ENCODE results near the gene HMCN2. TPM values are rescaled to one million over a fixed set of nuclear protein-coding genes. Genes with fewer than 3 reads are reported as not detected.

The HMCN2 gene
- total RNA-seq, 1 donor from 2014 or later = not detected

DNA sequence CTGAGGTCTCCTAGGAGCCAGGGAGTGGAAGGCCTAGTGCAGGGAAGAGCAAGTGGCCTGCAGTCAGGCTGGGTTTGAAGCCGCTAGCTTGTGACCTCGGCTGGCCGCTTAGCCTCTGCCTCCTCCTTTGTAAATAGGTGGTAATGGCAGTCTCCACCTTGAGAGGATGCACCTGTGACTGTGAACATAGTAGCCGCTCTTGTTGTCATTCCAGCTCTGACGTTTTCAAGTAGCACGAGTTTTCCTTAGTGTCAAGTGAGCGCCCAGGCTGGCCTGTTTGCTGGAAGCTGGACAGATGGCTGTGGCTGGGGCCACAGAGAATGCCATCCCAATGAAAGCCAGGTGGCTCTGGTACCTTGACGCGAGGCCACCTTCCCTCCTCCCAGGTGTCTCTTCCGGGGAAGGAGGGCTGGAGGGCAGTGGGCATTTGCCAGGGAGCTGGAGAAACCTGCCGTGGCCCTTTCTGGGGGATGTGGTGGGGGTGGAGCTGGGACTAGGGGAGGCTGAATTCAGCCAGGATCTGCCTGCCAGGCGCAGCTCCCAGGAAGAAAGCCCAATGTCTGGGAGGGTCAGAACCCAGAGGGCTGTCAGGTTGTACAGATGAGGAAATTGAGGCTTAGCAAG lies 181.7 kb downstream of the HMCN2 start:
- Histone ChIP-seq H3K27me3 (ENCODE audit: control insufficient read depth, insufficient read depth, low read length) (peaks cover 15% of the 10 kb centered on the region), H3K36me3 (ENCODE audit: control insufficient read depth, insufficient read depth, low read length) (no peaks in the 10 kb centered on the region), H3K4me3 (ENCODE audit: low read depth, low read length) (no peak overlapping the region)
- no peak for DNase-seq (ENCODE audit: low read depth)
- TF ChIP-seq, protein P1, sequence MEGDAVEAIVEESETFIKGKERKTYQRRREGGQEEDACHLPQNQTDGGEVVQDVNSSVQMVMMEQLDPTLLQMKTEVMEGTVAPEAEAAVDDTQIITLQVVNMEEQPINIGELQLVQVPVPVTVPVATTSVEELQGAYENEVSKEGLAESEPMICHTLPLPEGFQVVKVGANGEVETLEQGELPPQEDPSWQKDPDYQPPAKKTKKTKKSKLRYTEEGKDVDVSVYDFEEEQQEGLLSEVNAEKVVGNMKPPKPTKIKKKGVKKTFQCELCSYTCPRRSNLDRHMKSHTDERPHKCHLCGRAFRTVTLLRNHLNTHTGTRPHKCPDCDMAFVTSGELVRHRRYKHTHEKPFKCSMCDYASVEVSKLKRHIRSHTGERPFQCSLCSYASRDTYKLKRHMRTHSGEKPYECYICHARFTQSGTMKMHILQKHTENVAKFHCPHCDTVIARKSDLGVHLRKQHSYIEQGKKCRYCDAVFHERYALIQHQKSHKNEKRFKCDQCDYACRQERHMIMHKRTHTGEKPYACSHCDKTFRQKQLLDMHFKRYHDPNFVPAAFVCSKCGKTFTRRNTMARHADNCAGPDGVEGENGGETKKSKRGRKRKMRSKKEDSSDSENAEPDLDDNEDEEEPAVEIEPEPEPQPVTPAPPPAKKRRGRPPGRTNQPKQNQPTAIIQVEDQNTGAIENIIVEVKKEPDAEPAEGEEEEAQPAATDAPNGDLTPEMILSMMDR (IDR thresholded peaks at IDR 0.05; ENCODE audit: insufficient read depth, low read length, poor library complexity, severe bottlenecking) = no peak

DNA sequence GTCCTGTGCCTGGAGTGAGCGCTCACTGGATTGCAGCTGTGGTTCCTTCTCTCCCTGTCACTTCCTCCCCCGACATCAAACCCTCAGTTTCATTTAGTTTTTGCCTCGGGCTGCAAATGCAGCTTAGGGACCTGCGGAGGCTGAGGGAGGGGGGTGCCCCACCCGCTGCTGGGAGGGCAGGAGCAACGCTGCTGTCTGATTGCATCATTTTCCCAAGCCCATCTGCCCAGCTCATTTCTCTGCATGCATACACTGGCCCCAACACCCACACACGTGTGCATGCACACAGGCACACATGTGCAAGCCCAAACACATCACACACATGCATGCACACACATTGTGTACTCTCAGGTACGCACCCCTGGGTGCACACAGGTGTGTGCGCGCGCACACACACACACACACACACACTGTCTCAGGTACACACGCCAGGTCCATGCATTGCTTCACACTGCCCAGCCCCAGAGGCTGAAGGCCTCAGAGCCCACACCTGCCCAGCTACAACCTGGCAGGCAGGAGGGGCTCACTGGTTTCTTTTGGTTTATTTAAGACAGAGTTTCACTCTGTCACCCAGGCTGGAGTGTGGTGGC lies 182.6 kb downstream of the HMCN2 start:
- peaks cover 15% of the 10 kb centered on the region for H3K27me3 ChIP-seq (ENCODE audit: control insufficient read depth, insufficient read depth, low read length)
- TF ChIP-seq, protein P1 (IDR thresholded peaks at IDR 0.05; ENCODE audit: insufficient read depth, low read length, poor library complexity, severe bottlenecking) = no peak
- no peak for DNase-seq (ENCODE audit: low read depth)

GRCh38 chr9:130448771-130449603 lies 183.4 kb downstream of the HMCN2 start:
- TF ChIP-seq, protein P1 (IDR thresholded peaks at IDR 0.05; ENCODE audit: insufficient read depth, low read length, poor library complexity, severe bottlenecking) = no peak
- no peaks in the 10 kb centered on the region for H3K36me3 ChIP-seq (ENCODE audit: control insufficient read depth, insufficient read depth, low read length)
- H3K4me3 ChIP-seq (ENCODE audit: low read depth, low read length) = no peak overlapping the region
- peaks cover 15% of the 10 kb centered on the region for H3K27me3 ChIP-seq (ENCODE audit: control insufficient read depth, insufficient read depth, low read length)
- DNase-seq (ENCODE audit: low read depth) = no peak

More for the DNA sequence above, 182.6 kb downstream of the HMCN2 start:
- Histone ChIP-seq H3K36me3 (ENCODE audit: control insufficient read depth, insufficient read depth, low read length) (no peaks in the 10 kb centered on the region), H3K4me3 (ENCODE audit: low read depth, low read length) (no peak overlapping the region)

DNA sequence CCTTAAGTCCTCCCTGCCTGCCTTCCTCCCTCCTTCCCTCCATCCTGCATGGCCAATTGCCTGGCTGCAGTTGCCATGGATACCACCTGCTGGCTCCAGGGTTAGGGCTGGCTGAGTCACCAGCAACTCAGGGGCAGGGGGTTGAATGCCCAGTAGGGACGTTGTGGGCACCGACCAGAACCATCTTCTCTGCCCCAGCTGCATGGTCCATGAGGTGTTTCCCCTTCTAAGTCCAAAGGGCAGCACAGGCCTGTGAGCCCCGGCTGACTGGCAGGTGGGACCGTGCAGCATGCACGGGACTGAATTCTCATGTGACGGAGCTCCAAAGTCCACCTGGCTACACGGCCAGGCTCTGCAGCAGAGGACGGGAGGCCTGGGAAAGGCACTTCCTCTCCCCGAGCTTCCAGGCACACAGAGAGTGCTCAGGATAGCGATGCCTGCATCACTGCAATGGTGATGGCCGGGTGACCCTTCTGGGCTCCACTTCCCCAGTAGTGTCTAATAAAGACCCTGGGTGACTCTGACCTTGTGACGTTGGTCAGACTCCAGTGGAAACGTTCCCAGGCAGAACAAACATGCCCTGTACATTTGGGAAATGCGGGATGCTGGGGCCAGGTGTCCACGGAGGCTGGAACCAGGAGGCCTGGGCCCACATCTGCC lies 184.9 kb downstream of the HMCN2 start:
- TF ChIP-seq, protein P1 (IDR thresholded peaks at IDR 0.05; ENCODE audit: insufficient read depth, low read length, poor library complexity, severe bottlenecking) = no peak
- Histone ChIP-seq H3K4me3 (ENCODE audit: low read depth, low read length) (no peak overlapping the region), H3K27me3 (ENCODE audit: control insufficient read depth, insufficient read depth, low read length) (peaks cover 5% of the 10 kb centered on the region), H3K36me3 (ENCODE audit: control insufficient read depth, insufficient read depth, low read length) (no peaks in the 10 kb centered on the region)
- DNase-seq (ENCODE audit: low read depth) = no peak

GRCh38 chr9:130451004-130451390 lies 185.4 kb downstream of the HMCN2 start:
- H3K4me3 ChIP-seq (ENCODE audit: low read depth, low read length) = no peak overlapping the region
- H3K36me3 ChIP-seq (ENCODE audit: control insufficient read depth, insufficient read depth, low read length) = no peaks in the 10 kb centered on the region
- TF ChIP-seq, protein P1 (IDR thresholded peaks at IDR 0.05; ENCODE audit: insufficient read depth, low read length, poor library complexity, severe bottlenecking) = no peak
- DNase-seq (ENCODE audit: low read depth) = no peak
- peaks cover 4% of the 10 kb centered on the region for H3K27me3 ChIP-seq (ENCODE audit: control insufficient read depth, insufficient read depth, low read length)

Data from kidney epithelial cell (primary cell).